ENCODE measurements around the gene ELANE.
"Not testable (repeated sequence)": the region's sequence is repeated elsewhere in the genome, so short reads cannot be mapped to it uniquely, and the experiment has no call there.

ELANE gene

GRCh38 chr19:863315-863620 is 11.2 kb downstream of the ELANE start:
- no peak for DNase-seq

GRCh38 chr19:866769-867300 is 14.7 kb downstream of the ELANE start:
- no peak for DNase-seq

GRCh38 chr19:867301-867793 is 15.2 kb downstream of the ELANE start:
- no peak for DNase-seq

DNA sequence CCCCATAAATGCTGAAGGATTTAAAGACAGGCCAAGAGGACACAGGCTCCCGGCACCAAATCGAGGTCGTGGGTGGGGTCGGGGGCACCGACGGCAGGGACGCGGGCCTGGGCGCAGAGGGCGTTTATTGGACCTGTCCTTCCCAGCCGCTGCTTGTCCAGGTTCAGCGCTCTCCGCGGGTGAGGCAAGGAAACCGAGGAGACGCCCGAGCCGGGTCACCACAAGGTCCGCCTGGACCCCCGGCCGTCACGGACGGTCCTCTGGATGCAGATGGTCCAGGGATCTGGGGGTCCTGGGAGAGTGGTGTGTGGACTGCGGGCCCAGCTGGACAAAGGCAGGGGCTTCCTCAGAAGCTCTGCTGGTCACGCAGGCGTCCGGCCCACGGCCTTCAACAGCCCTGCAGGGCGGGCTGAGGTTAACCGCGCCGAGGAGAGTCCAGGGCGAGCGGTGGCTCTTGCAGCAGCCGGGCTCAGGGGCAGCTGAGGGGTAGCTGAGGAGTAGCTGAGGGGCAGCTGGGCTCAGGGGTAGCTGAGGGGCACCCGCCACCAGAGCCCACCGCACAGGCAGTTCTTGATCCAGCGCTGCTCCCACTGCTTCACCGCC is 15.9 kb downstream of the ELANE start:
- no peak for DNase-seq

DNA sequence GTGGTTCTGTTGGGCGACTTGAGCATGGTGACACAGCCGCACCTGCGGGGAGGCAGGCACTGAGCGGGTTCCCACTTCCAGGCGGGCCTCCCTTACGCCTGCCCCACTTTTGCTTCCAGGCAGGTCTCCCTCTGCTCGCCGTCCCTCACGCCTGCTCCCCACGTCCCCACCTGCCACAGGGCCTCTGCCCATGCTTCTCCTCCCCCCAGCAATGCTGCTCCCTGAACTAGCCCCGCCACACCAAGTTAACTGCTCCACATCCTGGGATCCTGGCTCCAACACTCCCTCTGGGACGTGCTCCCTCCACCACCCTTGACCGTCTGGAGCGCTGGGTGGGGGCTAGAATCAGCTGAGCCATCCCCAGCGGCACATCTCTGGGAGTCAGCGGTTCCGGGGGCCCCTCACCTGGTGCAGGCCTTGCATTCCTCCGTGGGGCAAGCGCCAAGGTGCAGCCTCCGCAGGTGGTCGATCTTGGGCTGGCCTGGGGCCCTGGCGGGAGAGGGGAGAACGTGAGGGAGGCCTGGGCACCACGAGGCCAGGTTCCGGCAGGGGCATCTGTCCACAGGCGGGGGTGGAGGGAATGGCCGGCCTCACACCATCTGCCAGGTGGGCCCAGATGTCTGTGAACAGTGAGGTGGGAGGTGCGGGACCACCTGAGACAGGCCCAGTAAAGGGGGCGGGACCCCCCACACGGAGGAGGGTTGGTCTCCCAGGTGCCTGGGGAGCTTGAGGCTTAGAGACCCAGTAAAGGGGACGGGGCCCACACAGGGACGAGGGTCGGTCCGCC is 16.5 kb downstream of the ELANE start:
- DNase-seq, result no peak

DNA sequence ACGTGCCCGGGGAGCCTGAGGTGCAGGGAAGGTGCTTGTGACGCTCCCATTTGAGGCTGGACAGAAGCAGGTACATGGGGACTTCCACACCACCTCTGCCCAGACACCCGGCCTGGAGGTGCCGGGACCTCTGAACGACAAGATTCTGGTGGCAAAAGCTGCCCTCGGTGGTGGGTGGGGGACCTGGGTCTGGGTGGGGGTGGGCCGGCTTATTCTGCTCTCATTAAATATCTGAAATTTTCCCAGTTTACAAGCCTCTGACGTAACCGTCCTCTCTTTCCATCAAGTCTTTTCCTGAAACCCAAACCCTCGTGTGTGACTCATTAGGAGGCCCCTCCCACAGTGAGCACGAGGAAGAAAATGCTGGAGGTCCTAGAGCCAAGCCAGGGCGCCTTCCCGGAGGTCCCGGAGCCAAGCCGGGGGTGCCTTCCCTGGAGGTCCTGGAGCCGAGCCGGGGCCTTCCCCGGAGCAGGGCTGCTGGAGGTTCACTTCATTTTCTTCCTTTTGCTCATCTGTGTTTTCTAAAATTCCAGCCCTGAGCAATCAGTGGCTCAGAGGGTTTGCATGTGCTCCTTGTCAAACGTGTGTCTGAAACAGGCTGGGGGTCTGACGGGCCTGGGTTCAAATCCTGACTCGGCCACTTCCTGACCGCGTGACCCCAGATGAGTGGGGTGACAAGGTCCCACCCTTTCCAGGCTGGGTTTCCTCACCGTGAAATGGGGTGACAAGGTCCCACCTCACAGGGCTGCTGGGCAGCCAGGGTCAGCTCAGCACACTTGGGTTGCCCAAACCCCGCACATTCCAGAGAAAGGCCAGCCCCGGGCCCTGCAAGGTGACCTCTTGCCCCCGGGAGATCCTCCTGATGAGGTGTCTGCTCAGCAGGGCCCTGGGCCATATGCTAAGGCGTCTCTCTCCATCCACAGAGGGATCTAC is 17.4 kb downstream of the ELANE start:
- DNase-seq, result no peak

DNA sequence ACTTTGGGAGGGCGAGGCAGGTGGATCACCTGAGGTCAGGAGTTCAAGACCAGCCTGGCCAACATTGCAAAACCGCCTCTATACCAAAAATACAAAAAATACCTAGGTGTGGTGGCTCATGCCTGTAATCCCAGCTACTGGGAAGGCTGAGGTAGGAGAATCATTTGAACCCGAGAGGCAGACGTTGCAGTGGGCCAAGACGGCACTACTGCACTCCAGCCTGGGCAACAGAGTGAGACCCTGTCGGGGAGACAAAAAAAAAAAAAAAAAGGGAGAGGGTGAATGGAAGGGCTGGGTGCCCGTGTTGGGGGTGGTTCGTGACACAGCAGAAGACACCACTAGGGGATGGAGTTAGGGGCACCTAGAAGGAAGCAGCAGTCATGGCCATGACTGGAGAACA is 18.2 kb downstream of the ELANE start:
- no peak for DNase-seq

- no peak for DNase-seq
These were observed 18.9 kb downstream of the ELANE start for GRCh38 chr19:870963-871401.

DNA sequence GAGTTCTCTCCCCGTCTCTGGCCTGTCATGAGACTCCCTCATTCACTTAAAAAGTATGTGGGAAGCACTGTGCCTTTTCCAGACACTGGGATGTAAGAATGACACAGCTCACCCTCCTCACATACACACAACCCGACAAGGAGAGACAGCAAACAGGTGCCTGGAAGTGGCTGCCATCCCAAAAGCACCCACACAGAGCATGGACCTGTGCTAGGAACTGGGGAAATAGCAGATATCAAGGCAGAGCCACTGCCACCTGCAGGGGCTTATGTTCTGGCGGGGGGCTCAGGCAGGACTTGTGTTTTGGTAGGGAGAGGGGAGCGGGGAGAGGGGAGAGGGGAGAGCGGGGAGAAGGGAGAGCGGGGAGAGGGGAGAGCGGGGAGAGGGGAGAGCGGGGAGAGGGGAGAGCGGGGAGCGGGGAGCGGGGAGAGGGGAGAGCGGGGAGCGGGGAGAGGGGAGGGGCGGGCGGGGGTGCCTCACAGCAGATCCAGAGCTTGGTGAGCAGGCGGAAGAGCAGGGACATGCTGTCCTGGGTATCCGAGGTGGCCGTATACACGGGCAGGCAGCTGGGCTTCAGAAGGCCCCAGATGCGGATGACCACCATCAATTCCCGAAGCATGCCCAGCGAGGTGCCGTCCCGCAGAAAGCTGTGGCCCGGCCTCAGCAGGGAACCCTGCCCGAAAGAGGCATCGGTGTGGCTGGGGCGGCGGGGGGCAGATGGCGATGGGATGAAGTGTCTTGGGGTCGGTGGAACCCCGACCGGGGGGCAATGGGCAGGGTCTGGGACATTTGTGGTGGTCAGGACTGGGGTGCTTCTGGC is 19.6 kb downstream of the ELANE start:
- DNase-seq, result no peak

DNA sequence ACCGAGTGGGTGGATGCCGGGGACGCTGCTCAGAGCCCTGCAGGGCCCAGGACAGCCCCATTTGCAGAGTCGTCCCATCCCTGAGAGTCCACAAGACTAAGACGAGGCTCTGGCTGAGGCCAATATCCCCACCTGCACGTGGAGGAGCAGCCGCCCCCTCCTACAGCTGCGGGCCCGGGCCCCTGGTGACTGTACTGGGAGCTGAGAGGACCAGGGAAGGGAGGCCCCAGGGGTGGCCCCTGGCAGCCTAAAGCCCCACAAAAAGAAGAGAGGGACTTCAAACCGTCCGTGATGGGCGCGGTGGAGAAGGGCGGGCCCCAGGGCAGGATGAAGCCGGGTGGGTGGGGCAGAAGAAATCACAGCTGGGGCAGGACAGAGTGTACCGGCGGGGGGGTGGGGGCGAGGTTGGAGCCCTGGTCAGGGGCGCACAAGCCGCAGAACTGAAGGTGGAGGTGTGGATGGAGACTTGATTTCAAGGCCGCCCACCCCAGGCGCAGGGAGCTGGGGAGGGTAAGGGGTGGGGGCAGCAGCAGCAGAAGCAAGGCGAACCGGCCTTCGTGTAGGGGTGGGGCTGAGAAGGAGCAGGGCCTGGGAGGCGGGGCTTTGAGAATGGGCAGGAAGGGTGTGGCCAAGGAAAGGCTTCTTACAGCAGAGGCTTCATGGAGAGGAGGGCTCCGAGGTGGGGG is 20.3 kb downstream of the ELANE start:
- DNase-seq, result peak; percentile 69

- DNase-seq, result peak; percentile 51
These were observed 21.0 kb downstream of the ELANE start for GRCh38 chr19:873084-873483.

DNA sequence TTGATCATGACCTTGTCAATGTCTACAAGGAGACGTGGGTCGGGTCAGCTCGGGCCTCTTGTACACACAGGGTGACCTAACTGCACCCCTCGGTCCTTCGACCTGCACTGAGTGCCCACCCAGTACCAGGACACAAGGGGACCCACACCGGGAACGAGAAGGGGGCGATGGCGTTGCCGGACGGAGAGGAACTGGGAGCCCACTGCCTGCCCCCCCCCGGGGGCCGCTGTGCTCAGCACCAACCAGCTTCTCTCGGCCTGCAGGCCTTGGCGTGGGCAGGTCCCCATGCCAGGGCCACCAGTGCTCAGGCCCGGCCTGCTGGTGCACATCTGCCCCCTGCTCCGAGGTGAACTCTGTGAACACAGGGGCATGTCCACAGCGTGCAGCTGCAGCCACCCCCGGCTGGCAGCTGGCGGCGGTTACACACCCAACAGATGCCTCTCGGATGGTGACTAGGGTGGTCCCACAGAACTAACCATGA is 21.5 kb downstream of the ELANE start:
- no peak for DNase-seq

DNA sequence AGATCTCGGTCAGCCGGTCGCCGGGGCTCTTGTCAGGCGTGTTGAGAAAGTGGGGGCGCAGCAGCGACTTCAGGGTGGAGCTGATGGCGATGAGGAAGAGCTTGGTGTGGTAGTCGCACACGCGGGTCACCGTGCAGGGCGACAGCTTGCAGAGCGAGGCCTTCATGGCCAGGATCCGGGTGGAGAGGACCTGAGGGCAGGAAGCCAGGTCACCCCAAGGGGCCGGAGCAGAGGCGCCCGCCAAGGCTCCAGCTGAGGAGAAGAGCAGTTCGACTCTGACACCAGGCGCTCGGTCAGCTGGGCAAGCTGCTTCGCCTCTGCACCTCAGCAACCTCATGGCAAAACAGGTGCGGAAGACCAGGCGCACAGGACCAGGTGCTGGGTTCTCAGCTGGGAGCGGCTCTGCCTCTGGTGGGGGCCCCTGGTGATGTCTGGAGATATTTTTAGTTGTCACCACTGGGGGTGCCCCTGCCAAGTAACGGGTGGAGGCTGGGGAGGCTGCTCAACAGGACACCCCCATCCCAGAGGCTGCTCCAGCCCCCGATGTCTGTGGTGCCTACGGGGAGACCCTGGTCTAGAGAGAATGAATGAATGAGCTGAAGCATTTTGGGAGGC is 23.3 kb downstream of the ELANE start:
- no peak for DNase-seq

DNA sequence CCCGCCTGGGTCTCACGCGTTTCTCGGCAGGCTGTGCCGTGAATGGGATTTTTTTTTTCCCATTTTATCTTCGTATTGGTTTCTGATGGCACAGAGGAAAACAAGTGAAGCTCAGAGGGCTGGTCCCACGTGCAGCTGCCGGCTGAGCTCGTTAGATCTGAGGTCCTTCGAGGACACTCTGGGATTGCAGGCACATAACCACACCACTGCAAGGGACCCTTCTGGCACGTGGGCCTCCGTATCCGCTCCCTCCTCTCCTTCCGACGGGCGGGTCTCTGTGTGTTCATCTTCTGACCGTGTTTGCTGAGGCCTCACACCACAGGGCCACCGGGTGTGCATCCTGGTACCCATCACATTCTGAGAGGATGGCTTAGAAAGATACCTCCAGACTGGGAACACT is 24.0 kb downstream of the ELANE start:
- DNase-seq, result no peak

- DNase-seq, result no peak
These were observed 24.7 kb downstream of the ELANE start for GRCh38 chr19:876780-877314.

DNA sequence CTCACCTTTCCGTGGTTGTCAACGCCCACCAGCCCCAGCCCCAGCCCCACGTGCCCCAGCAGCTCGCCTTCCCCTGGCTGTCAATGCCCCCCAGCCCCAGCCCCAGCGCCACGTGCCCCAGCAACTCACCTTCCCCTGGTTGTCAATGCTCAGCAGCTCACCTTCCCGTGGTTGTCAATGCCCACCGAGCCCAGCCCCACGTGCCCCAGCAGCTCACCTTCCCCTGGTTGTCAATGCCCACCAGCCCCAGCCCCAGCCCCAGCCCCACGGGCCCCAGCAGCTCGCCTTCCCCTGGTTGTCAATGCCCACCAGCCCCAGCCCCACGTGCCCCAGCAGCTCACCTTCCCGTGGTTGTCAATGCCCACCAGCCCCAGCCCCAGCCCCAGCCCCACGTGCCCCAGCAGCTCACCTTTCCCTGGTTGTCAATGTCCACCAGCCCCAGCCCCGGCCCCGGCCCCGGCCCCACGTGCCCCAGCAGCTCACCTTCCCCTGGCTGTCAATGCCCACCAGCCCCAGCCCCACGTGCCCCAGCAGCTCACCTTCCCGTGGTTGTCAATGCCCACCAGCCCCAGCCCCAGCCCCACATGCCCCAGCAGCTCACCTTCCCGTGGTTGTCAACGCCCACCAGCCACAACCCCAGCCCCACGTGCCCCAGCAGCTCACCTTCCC is 26.0 kb downstream of the ELANE start:
- DNase-seq, result not testable (repeated sequence)

DNA sequence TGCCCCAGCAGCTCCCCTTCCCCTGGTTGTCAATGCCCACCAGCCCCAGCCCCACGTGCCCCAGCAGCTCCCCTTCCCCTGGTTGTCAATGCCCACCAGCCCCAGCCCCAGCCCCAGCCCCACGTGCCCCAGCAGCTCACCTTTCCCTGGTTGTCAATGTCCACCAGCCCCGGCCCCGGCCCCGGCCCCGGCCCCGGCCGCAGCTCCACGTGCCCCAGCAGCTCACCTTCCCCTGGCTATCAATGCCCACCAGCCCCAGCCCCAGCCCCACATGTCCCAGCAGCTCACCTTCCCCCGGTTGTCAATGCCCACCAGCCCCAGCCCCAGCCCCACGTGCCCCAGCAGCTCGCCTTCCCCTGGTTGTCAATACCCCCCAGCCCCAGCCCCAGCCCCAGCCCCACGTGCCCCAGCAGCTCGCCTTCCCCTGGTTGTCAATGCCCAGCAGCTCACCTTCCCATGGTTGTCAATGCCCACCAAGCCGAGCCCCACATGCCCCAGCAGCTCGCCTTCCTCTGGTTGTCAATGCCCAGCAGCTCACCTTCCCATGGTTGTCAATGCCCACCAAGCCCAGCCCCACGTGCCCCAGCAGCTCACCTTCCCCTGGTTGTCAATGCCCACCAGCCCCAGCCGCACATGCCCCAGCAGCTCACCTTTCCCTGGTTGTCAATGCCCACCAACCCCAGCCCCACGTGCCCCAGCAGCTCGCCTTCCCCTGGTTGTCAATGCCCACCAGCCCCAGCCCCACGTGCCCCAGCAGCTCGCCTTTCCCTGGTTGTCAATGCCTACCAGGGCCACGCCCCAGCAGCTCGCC is 26.9 kb downstream of the ELANE start:
- not testable (repeated sequence) for DNase-seq

GRCh38 chr19:879711-880438 is 27.8 kb downstream of the ELANE start:
- no peak for DNase-seq

All from activated CD4-positive, alpha-beta T cell treated with anti-CD3 and anti-CD28 coated beads for 1 hour (primary cell).